Measurements from ENCODE around the gene GALK2.

DNA sequence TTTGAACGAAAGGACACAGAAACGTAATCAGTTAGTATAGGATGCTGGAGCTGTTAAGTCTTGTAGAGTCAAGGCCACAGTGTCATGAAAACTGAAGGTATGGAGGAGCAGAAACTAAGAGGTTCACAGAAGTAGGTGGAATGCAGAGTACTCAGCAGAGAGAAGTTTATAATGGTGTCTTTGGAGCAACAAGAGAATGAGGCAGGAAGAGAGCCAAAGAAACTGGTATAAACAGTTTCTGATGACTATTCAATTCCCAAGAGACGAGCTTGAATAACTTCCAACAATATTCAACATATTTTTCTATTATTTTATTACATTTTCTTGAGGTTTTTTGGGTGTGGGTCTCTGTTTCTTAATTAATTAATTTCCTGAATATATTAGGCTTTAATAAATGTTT lies 29.6 kb downstream of the GALK2 start:
- TF ChIP-seq, protein P1, sequence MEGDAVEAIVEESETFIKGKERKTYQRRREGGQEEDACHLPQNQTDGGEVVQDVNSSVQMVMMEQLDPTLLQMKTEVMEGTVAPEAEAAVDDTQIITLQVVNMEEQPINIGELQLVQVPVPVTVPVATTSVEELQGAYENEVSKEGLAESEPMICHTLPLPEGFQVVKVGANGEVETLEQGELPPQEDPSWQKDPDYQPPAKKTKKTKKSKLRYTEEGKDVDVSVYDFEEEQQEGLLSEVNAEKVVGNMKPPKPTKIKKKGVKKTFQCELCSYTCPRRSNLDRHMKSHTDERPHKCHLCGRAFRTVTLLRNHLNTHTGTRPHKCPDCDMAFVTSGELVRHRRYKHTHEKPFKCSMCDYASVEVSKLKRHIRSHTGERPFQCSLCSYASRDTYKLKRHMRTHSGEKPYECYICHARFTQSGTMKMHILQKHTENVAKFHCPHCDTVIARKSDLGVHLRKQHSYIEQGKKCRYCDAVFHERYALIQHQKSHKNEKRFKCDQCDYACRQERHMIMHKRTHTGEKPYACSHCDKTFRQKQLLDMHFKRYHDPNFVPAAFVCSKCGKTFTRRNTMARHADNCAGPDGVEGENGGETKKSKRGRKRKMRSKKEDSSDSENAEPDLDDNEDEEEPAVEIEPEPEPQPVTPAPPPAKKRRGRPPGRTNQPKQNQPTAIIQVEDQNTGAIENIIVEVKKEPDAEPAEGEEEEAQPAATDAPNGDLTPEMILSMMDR (conservative IDR thresholded peaks at IDR 0.05; ENCODE audit: low read depth, low read length): no peak
- TF ChIP-seq SMC3 (IDR thresholded peaks at IDR 0.05; ENCODE audit: low read depth, low read length) (no peak), RAD21 (IDR thresholded peaks at IDR 0.05; ENCODE audit: low read length) (no peak), POLR2A (IDR thresholded peaks at IDR 0.05; ENCODE audit: low read depth, low read length) (no peak), RCOR1 (IDR thresholded peaks at IDR 0.05; ENCODE audit: insufficient replicate concordance, low read length) (no peak), FOS (IDR thresholded peaks at IDR 0.05; ENCODE audit: low read depth, low read length) (no peak), MAFK (IDR thresholded peaks at IDR 0.05; ENCODE audit: low read depth, low read length) (no peak), RFX5 (IDR thresholded peaks at IDR 0.05; ENCODE audit: low read depth, low read length) (no peak), MXI1 (IDR thresholded peaks at IDR 0.05; ENCODE audit: borderline replicate concordance, low read depth, low read length) (no peak), CEBPB (IDR thresholded peaks at IDR 0.05; ENCODE audit: low read depth, low read length) (no peak), MAZ (IDR thresholded peaks at IDR 0.05; ENCODE audit: borderline replicate concordance, low read depth, low read length) (no peak), BHLHE40 (IDR thresholded peaks at IDR 0.05; ENCODE audit: low read depth, low read length) (no peak)
- TF ChIP-seq, protein P2, sequence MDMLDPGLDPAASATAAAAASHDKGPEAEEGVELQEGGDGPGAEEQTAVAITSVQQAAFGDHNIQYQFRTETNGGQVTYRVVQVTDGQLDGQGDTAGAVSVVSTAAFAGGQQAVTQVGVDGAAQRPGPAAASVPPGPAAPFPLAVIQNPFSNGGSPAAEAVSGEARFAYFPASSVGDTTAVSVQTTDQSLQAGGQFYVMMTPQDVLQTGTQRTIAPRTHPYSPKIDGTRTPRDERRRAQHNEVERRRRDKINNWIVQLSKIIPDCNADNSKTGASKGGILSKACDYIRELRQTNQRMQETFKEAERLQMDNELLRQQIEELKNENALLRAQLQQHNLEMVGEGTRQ (IDR thresholded peaks at IDR 0.05; ENCODE audit: low read depth, low read length): no peak
- TF ChIP-seq, protein P3, sequence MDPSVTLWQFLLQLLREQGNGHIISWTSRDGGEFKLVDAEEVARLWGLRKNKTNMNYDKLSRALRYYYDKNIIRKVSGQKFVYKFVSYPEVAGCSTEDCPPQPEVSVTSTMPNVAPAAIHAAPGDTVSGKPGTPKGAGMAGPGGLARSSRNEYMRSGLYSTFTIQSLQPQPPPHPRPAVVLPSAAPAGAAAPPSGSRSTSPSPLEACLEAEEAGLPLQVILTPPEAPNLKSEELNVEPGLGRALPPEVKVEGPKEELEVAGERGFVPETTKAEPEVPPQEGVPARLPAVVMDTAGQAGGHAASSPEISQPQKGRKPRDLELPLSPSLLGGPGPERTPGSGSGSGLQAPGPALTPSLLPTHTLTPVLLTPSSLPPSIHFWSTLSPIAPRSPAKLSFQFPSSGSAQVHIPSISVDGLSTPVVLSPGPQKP (IDR thresholded peaks at IDR 0.05; ENCODE audit: borderline replicate concordance, low read depth, low read length): no peak
